ENCODE data around the gene LRRC49.
"Not testable (repeated sequence)": the region's sequence is repeated elsewhere in the genome, so short reads cannot be mapped to it uniquely, and the experiment has no call there.

LRRC49 gene, protein sequence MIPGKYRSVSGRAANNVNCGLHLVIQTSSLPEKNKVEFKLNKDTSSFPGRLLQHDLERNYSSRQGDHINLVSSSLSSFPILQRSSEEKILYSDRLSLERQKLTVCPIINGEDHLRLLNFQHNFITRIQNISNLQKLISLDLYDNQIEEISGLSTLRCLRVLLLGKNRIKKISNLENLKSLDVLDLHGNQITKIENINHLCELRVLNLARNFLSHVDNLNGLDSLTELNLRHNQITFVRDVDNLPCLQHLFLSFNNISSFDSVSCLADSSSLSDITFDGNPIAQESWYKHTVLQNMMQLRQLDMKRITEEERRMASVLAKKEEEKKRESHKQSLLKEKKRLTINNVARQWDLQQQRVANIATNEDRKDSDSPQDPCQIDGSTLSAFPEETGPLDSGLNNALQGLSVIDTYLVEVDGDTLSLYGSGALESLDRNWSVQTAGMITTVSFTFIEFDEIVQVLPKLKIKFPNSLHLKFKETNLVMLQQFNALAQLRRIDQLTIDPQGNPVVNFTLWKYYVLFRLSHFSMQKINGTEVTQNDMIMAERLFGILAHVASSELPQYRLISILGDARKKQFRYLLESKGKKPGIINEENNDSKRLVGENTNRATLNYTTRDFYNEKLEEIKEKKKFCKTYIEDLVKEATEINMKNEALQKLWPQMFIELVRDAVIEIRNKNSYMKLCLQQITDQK

GRCh38 chr15:70892002-70892911 lies at the start of gene LRRC49, which contains the start of gene THAP10:
LRRC49 (plus strand) TSS chr15:70892826; CDS start chr15:70892895, 69 bp downstream.
THAP10 (minus strand) TSS chr15:70892433; CDS start chr15:70892272, 161 bp downstream.
- DNase-seq, result peak; percentile 98 to 100 (median 100)

GRCh38 chr15:70845602-70846360 lies 46.8 kb upstream of the LRRC49 start:
- DNase-seq, result no peak

- no peak for DNase-seq
Observed at GRCh38 chr15:70851889-70852288, 40.7 kb upstream of the LRRC49 start.

DNA sequence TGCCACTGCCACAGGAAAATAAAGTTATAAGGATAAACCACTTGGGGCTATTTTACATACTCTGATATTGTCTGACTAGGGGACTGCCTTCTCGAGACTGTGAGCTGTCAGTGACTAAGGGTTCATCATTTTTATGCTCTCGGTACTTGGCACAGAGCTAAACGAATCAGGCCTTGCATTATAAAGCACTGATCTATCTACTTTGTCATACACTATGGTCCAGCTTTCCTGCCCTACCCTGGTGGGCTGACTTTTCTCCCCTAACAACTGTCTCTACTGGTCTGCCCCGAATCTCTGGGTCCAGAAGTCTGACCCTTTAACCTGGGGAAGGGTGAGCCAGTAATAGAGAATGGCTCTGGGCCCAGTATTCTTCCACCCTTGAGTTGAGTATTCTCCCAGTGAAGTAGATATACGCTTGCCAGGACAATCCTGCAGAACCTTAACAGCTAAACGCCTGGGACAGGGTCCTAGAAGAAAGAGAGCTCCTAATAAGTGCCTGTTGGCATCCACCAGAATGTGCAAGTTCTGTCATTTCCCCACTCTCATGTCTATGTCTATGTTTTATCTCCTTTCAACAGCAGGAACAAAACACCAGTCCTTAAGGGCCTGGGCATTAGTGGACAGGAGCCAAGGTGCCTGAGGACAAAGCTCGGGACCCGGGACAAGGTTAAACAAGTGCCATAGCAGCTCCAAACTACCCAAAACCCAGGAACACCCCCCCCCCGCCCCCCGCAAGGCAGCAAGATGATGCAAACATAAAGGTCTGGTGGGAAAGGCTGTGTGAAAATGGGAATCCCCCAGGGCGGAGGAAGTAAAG lies 39.9 kb upstream of the LRRC49 start:
- DNase-seq, result no peak

DNA sequence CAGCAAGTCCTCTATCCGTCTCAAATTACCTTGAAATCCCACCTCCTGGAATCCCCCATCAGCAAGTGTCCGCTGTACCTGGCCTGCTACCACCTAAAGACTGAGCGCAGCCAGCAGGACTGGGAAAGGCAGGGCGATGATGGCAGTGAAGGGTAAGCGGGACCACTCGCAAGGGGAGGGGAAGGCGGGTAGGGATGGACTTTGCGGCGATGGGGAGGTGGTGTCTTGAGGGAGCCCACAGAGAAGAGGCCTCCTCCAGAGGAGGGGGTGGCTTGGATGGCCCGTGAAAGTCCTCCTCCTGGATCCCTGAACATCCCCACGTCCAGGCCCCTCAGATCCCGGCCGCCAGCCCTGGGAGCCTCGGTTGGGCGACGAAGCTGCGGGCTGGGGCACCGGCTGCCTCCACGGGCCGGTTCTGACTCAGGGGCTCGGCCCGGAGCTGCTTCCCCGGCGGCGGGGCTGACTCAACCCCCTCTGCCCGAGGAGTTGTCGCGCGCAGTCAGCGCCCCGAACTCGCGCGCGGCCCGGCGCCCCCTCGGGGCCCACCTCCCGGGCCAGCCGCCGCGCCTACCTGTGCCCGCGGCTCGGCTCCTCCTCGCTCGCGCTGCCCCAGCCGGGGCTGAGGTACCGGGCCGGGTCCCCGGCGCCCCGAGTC lies 39.2 kb upstream of the LRRC49 start:
- DNase-seq, result peak in 2 of 3 experiments; percentile 66 to 87

DNA sequence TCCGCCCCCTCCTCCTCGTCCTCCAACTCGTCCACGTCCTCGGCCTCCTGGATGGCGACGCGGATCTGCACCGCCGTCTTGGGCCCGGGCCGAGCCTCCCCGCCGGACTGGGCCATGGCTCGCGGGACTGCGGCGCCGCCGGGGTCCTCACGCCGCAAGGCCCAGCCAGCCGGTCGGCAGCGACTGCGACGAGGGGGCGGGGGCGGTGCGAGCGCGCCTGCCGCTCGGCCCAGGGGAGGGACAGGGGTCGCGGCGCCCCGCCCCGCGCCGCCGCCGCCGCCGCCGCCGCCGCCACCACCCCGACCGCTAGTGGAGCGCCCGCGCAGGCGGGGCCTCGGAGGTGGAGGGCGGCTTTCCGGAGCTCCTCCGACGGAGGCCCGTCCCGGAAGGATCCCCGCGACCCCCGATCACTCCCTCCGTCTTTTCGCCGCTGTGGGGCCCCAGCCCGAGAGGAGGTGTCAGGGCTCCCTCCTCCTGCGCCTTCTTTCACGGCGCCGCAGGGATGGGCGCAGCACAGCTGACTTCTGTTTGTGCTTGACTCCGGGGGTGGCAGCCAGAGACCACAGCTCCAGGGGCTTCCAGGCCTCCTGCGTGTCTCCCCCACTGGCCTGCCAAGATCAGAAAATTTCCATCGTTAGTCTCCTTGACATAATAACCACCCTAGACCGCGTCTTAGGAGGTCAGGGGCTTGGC lies 38.5 kb upstream of the LRRC49 start, which contains the start of gene LARP6:
Gene LARP6 (minus strand): TSS at position 185 of the 693 bp plus-strand sequence. CDS start 69 bp downstream, at position 116.
- peak; percentile 29 to 87 (median 80) for DNase-seq

DNA sequence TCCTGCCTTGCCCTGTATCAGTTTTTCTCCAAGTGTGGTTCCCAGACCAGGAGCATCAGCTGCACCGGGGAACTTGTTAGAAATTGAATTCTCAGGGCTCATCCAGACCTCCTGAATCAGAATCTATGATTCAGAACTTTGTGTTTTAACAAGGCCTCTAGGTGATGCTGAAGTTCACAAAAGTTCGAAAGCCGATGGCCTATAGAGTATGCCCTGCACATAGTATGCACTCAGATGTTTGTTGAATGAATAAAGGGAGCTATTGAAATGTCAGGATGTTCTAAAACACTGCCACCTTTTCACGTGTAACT lies 38.0 kb upstream of the LRRC49 start:
- no peak for DNase-seq

- no peak for DNase-seq
Observed at GRCh38 chr15:70855764-70856163, 36.9 kb upstream of the LRRC49 start.

GRCh38 chr15:70856177-70856883 lies 36.3 kb upstream of the LRRC49 start:
- DNase-seq, result no peak

DNA sequence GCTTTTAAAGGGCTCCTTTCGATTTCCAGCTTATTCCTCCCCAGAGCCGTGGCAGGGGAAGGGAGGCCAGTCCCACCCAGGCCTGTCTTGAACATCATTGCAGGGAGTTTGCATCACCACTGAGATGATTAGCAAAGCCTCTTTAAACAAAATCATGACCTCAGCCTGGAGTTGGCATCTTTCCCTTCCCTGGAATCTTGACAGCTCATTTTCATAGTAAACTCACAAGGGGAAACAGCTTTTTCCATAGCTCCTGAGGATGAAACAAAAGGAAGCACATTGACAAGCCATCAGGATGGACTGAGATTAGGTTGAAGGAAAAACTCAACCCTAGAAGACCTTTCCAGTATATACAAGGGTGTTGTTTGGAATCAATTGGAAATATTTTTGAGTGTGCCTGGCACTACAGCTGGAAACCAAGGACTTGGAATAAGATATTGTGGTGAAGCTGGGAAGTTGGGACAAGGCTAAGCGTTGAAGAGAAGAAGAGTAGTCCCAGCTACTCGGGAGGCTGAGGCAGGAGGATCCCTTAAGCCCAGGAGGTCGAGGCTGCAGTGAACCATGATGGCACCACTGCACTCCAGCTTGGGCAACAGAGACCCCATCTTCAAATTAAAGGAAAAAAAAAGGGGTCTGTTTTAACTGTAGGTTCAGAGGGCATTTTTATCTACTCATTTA lies 35.6 kb upstream of the LRRC49 start:
- no peak for DNase-seq

DNA sequence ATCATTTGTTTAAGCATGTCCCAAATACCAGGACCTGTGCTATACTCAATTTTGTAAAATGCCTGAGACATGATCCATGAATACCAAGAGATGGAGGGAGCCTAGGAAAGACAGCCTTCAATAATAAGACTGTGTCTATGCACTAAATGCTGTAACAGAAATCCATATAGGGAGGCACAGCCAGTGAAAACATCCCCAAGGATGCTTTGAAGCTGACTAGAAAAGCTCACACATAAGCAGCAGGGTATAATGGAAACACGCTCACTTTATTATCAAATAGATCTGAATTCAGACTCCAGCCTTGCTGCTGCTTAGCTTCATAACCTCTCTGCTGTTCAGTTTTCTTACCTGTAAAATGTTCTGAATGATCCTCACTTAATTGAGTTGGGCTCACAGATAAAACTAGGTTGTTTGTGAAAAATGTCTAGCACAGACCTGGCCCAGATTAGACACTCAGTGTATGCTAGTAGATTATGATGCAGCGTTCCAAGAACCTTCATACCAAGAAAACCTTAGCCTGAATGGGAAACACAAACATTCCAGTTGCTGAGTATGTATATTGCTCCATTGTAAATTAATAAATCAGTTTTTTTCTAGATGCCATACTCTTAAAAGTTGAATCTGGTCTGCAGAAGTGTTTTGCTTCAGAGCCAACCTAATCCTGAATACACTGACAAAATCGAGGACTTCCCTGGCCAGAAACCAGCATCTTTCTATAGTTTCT lies 34.9 kb upstream of the LRRC49 start:
- DNase-seq, result no peak

- not testable (repeated sequence) for DNase-seq
Observed at GRCh38 chr15:70858614-70859321, 33.9 kb upstream of the LRRC49 start.

GRCh38 chr15:70859322-70859908 lies 33.2 kb upstream of the LRRC49 start:
- no peak for DNase-seq

- no peak for DNase-seq
Observed at GRCh38 chr15:70859998-70860397, 32.6 kb upstream of the LRRC49 start.

DNA sequence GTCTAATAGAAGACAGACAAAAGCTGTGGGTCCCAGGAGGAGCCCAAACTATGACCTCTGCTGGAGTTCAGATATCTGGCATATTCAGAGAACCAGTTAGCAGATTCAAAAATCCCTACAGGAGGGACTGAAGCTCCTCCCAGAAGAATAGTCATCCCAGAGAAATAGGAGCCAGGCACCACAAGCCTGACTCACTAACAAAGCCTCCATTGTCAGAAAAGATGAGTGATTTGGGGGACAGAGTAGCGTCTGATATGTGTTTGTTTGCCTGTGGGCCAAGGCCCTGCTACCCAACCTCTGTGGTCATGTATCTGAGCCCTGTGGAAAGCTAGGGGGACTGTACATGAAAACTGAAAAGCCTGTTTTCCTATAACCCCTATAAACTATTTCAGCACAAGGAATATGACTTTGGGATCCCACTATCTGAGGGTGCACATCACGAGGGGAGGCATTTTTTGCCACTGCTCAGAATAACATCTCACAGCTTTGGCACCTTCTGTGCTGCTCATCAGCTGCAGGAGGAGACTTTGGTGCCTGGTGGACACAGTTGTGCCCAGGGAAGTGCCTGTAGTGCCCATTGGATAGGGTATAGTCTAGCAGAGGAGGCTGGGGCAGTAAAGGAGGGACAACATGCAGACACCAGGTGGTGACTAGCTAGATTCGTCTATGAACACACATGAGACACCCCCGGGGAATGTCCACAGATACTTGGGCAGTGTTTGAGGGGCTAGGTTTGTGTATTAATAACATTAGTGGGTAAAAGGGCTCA lies 29.0 kb upstream of the LRRC49 start:
- no peak for DNase-seq

GRCh38 chr15:70866982-70867641 lies 25.5 kb upstream of the LRRC49 start:
- DNase-seq, result no peak

All from NCI-H1417 (cell line).